ENCODE results near the gene PIGT. TPM values are rescaled to one million over a fixed set of nuclear protein-coding genes. Genes with fewer than 3 reads are reported as not detected.
A peak's percentile ranks its signal among the peaks of the same experiment; 100 is the strongest.

Gene PIGT
- total RNA-seq, 2 donors from 2014 or later = 38.6 to 50.3 TPM

DNA sequence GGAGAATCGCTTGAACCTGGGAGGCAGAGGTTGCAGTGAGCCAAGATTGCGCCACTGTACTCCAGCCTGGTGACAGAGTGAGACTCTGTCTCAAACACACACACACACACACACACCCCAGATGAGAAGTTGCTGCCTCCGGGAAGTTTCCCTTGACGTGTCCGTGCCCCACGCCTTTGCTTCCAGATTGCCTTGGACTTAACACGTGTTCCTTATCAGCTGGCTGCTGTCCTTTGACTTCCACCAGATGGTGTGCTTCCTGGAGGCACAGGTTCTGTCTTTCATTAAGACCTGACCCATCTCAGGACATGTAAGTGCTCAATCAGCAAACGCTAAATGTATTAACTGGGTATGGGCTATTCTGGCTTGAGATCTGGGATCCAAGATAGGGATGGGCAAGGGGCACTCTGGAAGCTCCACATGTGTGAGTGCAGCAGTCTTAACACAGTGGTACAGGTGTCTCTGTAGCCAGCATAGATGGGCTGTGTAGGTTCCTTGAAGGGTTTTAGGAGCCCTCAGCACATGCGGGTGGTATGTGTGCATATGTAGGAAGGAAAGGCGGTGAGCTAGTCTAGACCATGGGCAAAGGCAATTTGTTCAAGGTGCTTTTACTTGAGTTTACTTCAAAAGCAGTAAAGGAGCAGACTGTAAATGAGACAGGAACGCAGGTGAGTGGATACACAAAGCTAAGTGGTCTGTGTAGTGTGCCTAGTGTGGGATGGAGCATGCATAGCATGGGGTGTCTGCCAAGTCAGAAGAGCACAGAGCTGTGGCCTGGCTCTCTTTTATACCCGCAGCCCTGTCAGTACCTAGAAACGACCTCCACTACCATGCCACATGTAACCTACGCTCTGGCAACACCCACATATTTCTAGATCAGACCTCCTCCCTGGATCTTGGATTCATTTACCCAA is 11.6 kb downstream of the PIGT start:
- DNase-seq = peak; percentile 49 to 68 (median 52)

GRCh38 chr20:45429618-45430017 is 13.7 kb downstream of the PIGT start:
- peaks cover 0 to 7% of the 10 kb centered on the region in 2 donors for H3K36me3 ChIP-seq (replicated peaks in 1 of 2; ENCODE audit: insufficient read depth in 1 of 2, low read depth in 2 of 2)
- no peaks in the 10 kb centered on the region for H3K9me3 ChIP-seq
- WGBS, 2 donors = 62 to 69% methylated on average over 2 of the region's 2 CpGs
- no peak overlapping the region for H3K27ac ChIP-seq
- ATAC-seq = no peak
- TF ChIP-seq POLR2A (IDR thresholded peaks at IDR 0.05) = no peak
- TF ChIP-seq CTCF (IDR thresholded peaks at IDR 0.05) = no peak
- no peak for DNase-seq
- no peaks in the 10 kb centered on the region for H3K27me3 ChIP-seq
- H3K4me1 ChIP-seq = peaks cover 13% of the 10 kb centered on the region
- intact Hi-C loops (cut with DNase I) = no loop called here
- H3K4me3 ChIP-seq = no peak overlapping the region

More for the DNA sequence above, 11.6 kb downstream of the PIGT start:
- Histone ChIP-seq H3K27me3 (no peaks in the 10 kb centered on the region), H3K36me3 (replicated peaks in 1 of 2; ENCODE audit: insufficient read depth in 1 of 2, low read depth in 2 of 2) (peaks cover 5 to 18% of the 10 kb centered on the region in 2 donors), H3K9me3 (no peaks in the 10 kb centered on the region), H3K27ac (peak overlapping the region in 2 of 4 donors; percentile 6 to 52), H3K4me1 (peaks cover 13% of the 10 kb centered on the region), H3K4me3 (no peak overlapping the region)
- TF ChIP-seq POLR2A (IDR thresholded peaks at IDR 0.05) = peak in 1 of 3 donors; percentile 12
- peak in 1 of 7 experiments; percentile 19 for TF ChIP-seq CTCF (IDR thresholded peaks at IDR 0.05)
- WGBS, 2 donors = 64 to 69% methylated on average over 8 to 14 of the region's 14 CpGs
- ATAC-seq = peak; percentile 88
- intact Hi-C loops (cut with DNase I) = no loop called here

DNA sequence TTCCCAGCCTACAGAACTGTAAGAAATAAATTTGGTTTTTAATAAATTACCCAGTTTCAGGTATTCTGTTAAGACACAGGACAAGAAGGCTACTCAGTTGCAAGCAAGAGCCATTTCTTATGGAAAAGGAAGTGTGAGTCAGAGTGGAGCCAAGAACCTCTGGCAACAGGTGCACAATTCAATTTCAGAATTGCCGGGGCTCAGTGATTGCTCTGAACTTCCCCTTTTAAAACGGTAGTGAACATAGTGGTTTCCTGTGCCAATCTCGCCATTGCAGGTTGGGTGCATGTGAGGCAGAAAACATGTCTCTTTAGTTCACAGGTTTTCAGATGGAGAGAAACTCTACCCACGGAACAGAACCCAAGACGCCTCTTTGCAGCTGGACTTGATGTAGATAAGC is 16.4 kb downstream of the PIGT start:
- Histone ChIP-seq H3K9me3 (no peaks in the 10 kb centered on the region), H3K27me3 (no peaks in the 10 kb centered on the region), H3K4me1 (peaks cover 9% of the 10 kb centered on the region), H3K4me3 (no peak overlapping the region), H3K27ac (no peak overlapping the region), H3K36me3 (replicated peaks in 1 of 2; ENCODE audit: insufficient read depth in 1 of 2, low read depth in 2 of 2) (no peaks in the 10 kb centered on the region)
- intact Hi-C loops (cut with DNase I) = no loop called here
- no peak for TF ChIP-seq POLR2A (IDR thresholded peaks at IDR 0.05)
- no peak for TF ChIP-seq CTCF (IDR thresholded peaks at IDR 0.05)
- DNase-seq (no peak), ATAC-seq (no peak)
- 61 to 69% methylated on average over 5 of the region's 5 CpGs for WGBS, 2 donors

DNA sequence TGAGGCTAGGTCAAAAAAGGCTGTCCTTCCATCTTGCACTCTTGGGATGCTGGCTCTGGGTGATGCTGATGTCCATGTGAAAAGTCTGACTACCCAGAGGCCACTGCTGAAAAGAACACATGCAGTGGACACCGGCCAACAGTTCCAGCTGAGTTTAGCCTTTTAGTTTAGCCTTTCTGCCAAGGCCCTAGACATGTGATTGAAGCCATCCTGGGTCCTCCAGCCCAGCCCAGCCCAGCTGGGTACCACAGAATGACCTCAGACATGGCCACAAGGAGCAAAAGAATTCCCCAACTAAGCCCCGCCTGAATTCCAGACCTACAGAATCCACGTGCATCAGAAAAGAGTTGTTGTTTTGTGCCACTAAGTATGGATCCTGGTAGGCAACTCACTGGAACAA is 17.4 kb downstream of the PIGT start:
- peak in 1 of 4 donors; percentile 26 for DNase-seq
- 77 to 90% methylated on average over 2 to 3 of the region's 3 CpGs for WGBS, 2 donors
- H3K4me3 ChIP-seq = no peak overlapping the region
- no peaks in the 10 kb centered on the region for H3K9me3 ChIP-seq
- ATAC-seq = no peak
- no peaks in the 10 kb centered on the region for H3K27me3 ChIP-seq
- peaks cover 7% of the 10 kb centered on the region for H3K4me1 ChIP-seq
- no peak overlapping the region for H3K27ac ChIP-seq
- intact Hi-C loops (cut with DNase I) = no loop called here
- TF ChIP-seq CTCF (IDR thresholded peaks at IDR 0.05) (no peak), POLR2A (IDR thresholded peaks at IDR 0.05) (no peak)
- H3K36me3 ChIP-seq (replicated peaks in 1 of 2; ENCODE audit: insufficient read depth in 1 of 2, low read depth in 2 of 2) = no peaks in the 10 kb centered on the region

Data from body of pancreas (tissue), 4 donors.